ENCODE data around the gene MYO5C. TPM values are rescaled to one million over a fixed set of nuclear protein-coding genes. Genes with fewer than 3 reads are reported as not detected.

MYO5C gene
- total RNA-seq, 1 donor from 2014 or later = 16.9 TPM

GRCh38 chr15:52230073-52230472 lies 65.5 kb downstream of the MYO5C start:
- no peak overlapping the region for H3K4me3 ChIP-seq (ENCODE audit: low read depth, low read length)
- DNase-seq (ENCODE audit: low read depth) = no peak
- TF ChIP-seq, protein P1, sequence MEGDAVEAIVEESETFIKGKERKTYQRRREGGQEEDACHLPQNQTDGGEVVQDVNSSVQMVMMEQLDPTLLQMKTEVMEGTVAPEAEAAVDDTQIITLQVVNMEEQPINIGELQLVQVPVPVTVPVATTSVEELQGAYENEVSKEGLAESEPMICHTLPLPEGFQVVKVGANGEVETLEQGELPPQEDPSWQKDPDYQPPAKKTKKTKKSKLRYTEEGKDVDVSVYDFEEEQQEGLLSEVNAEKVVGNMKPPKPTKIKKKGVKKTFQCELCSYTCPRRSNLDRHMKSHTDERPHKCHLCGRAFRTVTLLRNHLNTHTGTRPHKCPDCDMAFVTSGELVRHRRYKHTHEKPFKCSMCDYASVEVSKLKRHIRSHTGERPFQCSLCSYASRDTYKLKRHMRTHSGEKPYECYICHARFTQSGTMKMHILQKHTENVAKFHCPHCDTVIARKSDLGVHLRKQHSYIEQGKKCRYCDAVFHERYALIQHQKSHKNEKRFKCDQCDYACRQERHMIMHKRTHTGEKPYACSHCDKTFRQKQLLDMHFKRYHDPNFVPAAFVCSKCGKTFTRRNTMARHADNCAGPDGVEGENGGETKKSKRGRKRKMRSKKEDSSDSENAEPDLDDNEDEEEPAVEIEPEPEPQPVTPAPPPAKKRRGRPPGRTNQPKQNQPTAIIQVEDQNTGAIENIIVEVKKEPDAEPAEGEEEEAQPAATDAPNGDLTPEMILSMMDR (conservative IDR thresholded peaks at IDR 0.05; ENCODE audit: low read depth, low read length) = no peak

DNA sequence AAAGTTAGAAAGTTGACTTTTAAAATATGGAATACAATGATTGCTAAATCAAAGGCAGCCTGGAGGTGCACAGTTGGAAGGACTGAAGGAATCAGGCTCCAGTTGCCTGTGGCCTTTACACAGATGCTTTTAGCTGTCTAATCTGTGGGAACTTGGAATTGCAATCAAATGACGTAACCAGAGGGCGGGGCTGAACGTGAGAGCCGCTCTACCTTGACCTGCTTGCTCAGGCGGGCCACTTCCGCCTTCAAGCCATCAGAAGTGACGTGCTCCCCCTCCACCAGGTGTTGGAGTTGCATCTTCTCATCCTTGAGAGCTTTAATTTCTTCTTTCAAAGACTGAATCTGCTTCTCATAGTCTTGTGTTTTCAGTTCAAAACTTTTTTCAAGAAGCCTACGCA lies 66.7 kb downstream of the MYO5C start:
- peak; percentile 68 for DNase-seq (ENCODE audit: low read depth)

DNA sequence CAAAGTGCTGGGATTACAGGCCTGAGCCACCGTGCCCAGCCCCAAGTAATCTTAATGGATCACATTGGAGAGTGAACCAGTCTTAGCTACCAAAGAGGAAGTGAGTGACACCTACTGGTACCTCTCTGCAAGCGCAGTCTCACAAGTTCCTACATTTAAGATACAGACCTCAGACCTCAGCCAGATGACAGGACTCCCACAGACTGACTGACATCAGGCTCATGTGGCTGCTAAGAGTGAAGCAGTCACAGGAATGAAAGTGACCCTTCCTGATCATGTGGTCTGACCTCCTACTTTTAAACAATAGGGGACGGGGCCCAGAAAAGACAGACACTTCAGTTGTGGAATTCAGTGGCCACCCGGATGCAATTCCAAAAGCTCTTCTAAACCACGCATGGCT lies 68.1 kb downstream of the MYO5C start:
- TF ChIP-seq, protein P1 (conservative IDR thresholded peaks at IDR 0.05; ENCODE audit: low read depth, low read length) = peak; percentile 83
- DNase-seq (ENCODE audit: low read depth) = peak; percentile 35
- H3K4me3 ChIP-seq (ENCODE audit: low read depth, low read length) = no peak overlapping the region

More for the DNA sequence above, 66.7 kb downstream of the MYO5C start:
- no peak overlapping the region for H3K4me3 ChIP-seq (ENCODE audit: low read depth, low read length)
- TF ChIP-seq, protein P1 (conservative IDR thresholded peaks at IDR 0.05; ENCODE audit: low read depth, low read length) = no peak

DNA sequence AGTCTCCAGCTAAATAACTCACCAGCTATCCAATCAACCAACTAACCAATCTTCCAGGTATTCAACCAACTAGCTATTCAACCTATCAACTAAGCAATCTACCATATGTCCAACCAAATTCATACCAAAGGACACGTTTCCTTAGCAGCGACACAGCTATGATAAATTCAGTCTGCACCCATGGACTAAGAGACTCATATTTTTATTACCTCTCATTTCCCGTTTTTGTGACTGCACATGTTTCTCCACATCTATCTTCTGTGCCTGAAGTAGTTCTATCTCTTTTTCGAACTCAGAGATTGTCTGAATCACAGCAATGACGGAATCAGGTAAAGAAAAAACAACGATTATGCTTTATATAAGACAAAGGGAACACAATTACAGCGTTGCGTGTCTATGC lies 70.4 kb downstream of the MYO5C start:
- TF ChIP-seq, protein P1 (conservative IDR thresholded peaks at IDR 0.05; ENCODE audit: low read depth, low read length) = no peak
- no peak overlapping the region for H3K4me3 ChIP-seq (ENCODE audit: low read depth, low read length)
- DNase-seq (ENCODE audit: low read depth) = no peak

DNA sequence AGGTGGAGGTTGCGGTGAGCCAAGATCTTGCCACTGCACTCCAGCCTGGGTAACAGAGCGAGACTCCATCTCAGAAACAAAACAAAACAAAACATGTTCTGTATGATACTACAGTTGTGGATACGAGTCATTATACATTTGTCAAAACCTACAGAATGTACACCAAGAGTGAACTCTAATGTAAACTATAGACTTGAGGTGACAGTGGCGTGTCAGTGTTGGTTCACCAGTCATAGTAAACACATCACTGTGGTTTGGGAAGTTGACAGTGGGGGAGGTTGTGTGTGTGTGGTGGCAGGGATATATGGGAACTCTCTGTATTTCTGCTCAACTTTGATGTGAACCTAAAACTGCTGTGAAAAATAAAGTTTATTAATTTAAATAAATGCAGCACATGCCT lies 71.4 kb downstream of the MYO5C start:
- DNase-seq (ENCODE audit: low read depth) = no peak
- no peak overlapping the region for H3K4me3 ChIP-seq (ENCODE audit: low read depth, low read length)
- TF ChIP-seq, protein P1 (conservative IDR thresholded peaks at IDR 0.05; ENCODE audit: low read depth, low read length) = no peak

DNA sequence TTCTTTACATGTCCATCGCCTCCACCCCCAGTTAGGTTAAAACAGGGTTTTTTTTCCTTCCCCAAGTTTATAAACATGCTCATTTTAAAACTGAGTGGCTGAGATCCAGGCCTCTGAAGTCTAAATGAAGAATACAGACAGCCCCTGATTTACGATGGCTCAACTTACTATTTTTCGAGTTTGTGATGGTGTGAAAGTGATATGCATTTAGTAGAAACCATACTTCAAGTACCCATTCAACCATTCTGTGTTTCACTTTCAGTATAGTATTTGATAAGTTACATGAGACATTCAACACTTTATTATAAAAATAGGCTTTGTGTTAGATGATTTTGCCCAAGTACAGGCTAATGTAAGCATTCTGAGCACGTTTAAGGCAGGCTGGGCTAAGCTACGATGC lies 73.9 kb downstream of the MYO5C start:
- TF ChIP-seq, protein P1 (conservative IDR thresholded peaks at IDR 0.05; ENCODE audit: low read depth, low read length) = no peak
- DNase-seq (ENCODE audit: low read depth) = no peak
- H3K4me3 ChIP-seq (ENCODE audit: low read depth, low read length) = no peak overlapping the region

DNA sequence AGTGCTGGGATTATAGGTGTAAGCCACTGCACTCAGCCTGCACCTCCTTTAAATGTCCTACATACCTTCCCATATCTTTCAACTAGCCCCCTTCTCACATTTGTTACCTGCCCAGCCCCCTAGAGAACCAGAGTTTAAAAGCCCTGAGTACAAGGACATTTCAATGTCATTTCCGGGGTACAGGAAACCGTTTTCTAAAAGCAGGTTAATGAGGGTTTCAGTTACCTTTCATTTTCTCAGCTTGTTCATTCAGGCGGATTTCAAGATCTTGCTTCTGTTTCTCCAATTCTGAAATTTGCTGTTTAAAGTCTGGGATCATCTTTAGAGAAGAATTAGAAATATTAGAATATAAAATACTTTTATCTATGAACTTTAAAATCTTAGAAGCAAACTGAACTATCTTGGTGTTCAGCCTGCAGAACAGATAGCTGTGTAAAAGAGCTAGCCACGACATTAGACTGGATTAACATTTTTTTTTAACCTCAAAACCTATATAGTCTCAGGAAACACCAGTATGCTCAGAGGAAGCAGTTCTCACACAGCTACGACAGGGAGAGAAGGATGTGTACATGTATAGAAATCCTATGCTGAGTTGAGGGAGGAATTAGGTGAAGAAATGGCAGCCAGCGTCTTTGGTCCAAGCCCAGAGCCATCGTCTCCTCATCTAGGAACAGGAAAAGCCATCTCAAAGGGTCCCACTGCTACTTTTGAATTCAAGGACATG lies 74.5 kb downstream of the MYO5C start:
- TF ChIP-seq, protein P1 (conservative IDR thresholded peaks at IDR 0.05; ENCODE audit: low read depth, low read length) = no peak
- no peak overlapping the region for H3K4me3 ChIP-seq (ENCODE audit: low read depth, low read length)
- DNase-seq (ENCODE audit: low read depth) = no peak
